H1 (cell line): ENCODE data around the gene OR10A6. TPM values are rescaled to one million over a fixed set of nuclear protein-coding genes. Genes with fewer than 3 reads are reported as not detected.

Experiments used
- CTCF ChIA-PET: fragments of 300-600 bp; sonication (Branson Sonifier 250); formaldehyde crosslinking; loops from one replicate; lab custom pipeline; 2021; ENCODE audit not compliant: partially characterized antibody; lab: Charles Lee
- POLR2A ChIA-PET: fragments of 300-600 bp; sonication (Branson Sonifier 250); formaldehyde crosslinking; loops from one replicate; lab custom pipeline; 2021; ENCODE audit warnings: inconsistent platforms; ENCODE audit not compliant: partially characterized antibody; lab: Charles Lee
- DNase-seq, 2 experiments: peaks; one replicate each; pipeline versions ENCODE4 v3.0.0 to v3.0.0-alpha.2; 2010 to 2022; ENCODE audit warnings: low spot score in 2 of 2, low read depth in 1 of 2, mixed read lengths in 1 of 2
- FAIRE-seq: peaks from 2 replicates; lab custom pipeline; 2011; peaks lifted over from hg19 to GRCh38; lab: Jason Lieb, UNC
- H2AFZ ChIP-seq: 2 replicates; pipeline ENCODE4 v1.8.1; 2012; ENCODE audit warnings: low read length, inconsistent platforms
- H2AK5ac ChIP-seq: 2 replicates; pipeline ENCODE4 v1.6.1; 2013; ENCODE audit warnings: low read depth, low read length
- H2BK120ac ChIP-seq: replicated peaks from 2 replicates; pipeline ENCODE3; 2013; ENCODE audit warnings: low read depth, low read length, inconsistent platforms
- H2BK12ac ChIP-seq: 2 replicates; pipeline ENCODE4 v1.6.1; 2013; ENCODE audit warnings: low read depth, low read length
- H2BK15ac ChIP-seq: 2 replicates; pipeline ENCODE4 v1.6.1; 2013; ENCODE audit warnings: low read length
- H2BK20ac ChIP-seq: 2 replicates; pipeline ENCODE4 v1.6.1; 2013; ENCODE audit warnings: low read length
- H2BK5ac ChIP-seq: 2 replicates; pipeline ENCODE4 v1.6.1; 2013; ENCODE audit warnings: low read depth, low read length
- H3K14ac ChIP-seq: 2 replicates; pipeline ENCODE4 v1.6.1; 2013; ENCODE audit warnings: inconsistent platforms; ENCODE audit not compliant: insufficient read length
- H3K18ac ChIP-seq: 2 replicates; pipeline ENCODE4 v1.6.1; 2013; ENCODE audit warnings: low read length; ENCODE audit errors: extremely low read depth
- H3K23ac ChIP-seq: 2 replicates; pipeline ENCODE4 v1.6.1; 2013; ENCODE audit warnings: inconsistent platforms; ENCODE audit not compliant: insufficient read length
- H3K23me2 ChIP-seq: 2 replicates; pipeline ENCODE4 v1.6.1; 2013; ENCODE audit warnings: low read depth, low read length
- H3K27ac ChIP-seq: 2 replicates; pipeline ENCODE4 v1.6.1; 2011; ENCODE audit warnings: low read depth, low read length, inconsistent platforms
- H3K27me3 ChIP-seq, 4 experiments: replicated peaks in 1 of 4; 1 replicate in 1 of 4; 2 replicates in 3 of 4; pipeline versions ENCODE4 v1.6.1 to v1.8.1; 2011 to 2013; ENCODE audit warnings: low read length in 3 of 4, mild to moderate bottlenecking in 3 of 4, inconsistent platforms in 2 of 4, mixed read lengths in 2 of 4, moderate library complexity in 1 of 4; ENCODE audit not compliant: control insufficient read depth in 3 of 4, insufficient read depth in 3 of 4; ENCODE audit errors: extremely low read depth in 1 of 4
- H3K36me3 ChIP-seq, 4 experiments: 2 replicates each; pipeline versions ENCODE4 v1.6.1 to v1.8.1; 2011 to 2013; ENCODE audit warnings: mild to moderate bottlenecking in 4 of 4, low read length in 3 of 4, moderate library complexity in 2 of 4, control low read depth in 1 of 4, inconsistent platforms in 1 of 4; ENCODE audit not compliant: insufficient read depth in 4 of 4, control insufficient read depth in 2 of 4
- H3K4ac ChIP-seq: replicated peaks from 2 replicates; pipeline ENCODE3; 2013; ENCODE audit warnings: low read length, low read depth, mixed read lengths, inconsistent platforms; ENCODE audit not compliant: insufficient read length
- H3K4me1 ChIP-seq, 4 experiments: replicated peaks in 1 of 4; 1 replicate in 1 of 4; 2 replicates in 3 of 4; pipeline versions ENCODE4 v1.6.1 to v1.8.1; 2011 to 2013; ENCODE audit warnings: low read length in 3 of 4, inconsistent platforms in 2 of 4, mixed read lengths in 1 of 4; ENCODE audit not compliant: insufficient read depth in 4 of 4, control insufficient read depth in 3 of 4
- H3K4me2 ChIP-seq, 2 experiments: 2 replicates each; pipeline versions ENCODE4 v1.6.1 to v1.8.1; 2011 to 2013; ENCODE audit warnings: low read depth in 2 of 2, low read length in 2 of 2, control low read depth in 1 of 2, inconsistent platforms in 1 of 2, mild to moderate bottlenecking in 1 of 2; ENCODE audit not compliant: insufficient read depth in 1 of 2
- H3K4me3 ChIP-seq, 4 experiments: fragments of 200-600, 300-600 bp in 1 of 4; sonication (generic), shearing (Covaris generic), sonication (Bioruptor Twin) in 1 of 4; 2 replicates each; pipeline versions ENCODE4 v1.5.1 to v1.8.1; 2011 to 2016; ENCODE audit warnings: low read length in 4 of 4, low read depth in 3 of 4, control low read depth in 2 of 4, inconsistent platforms in 2 of 4, mild to moderate bottlenecking in 2 of 4, mixed read lengths in 1 of 4, moderate library complexity in 1 of 4; ENCODE audit not compliant: insufficient read depth in 2 of 4; ENCODE audit errors: extremely low read depth in 1 of 4
- H3K56ac ChIP-seq: replicated peaks from 2 replicates; pipeline ENCODE3; 2013; ENCODE audit warnings: low read depth, mild to moderate bottlenecking, mixed read lengths, low read length, inconsistent platforms; ENCODE audit not compliant: insufficient read length
- H3K79me1 ChIP-seq: 2 replicates; pipeline ENCODE4 v1.6.1; 2013; ENCODE audit warnings: low read depth, low read length, control low read depth
- H3K79me2 ChIP-seq, 2 experiments: 2 replicates each; pipeline versions ENCODE4 v1.6.1 to v1.8.1; 2012 to 2013; ENCODE audit warnings: low read length in 2 of 2, mild to moderate bottlenecking in 2 of 2, inconsistent platforms in 1 of 2; ENCODE audit not compliant: insufficient read depth in 2 of 2, control insufficient read depth in 1 of 2
- H3K9ac ChIP-seq, 4 experiments: replicated peaks in 1 of 4; 1 replicate in 1 of 4; 2 replicates in 3 of 4; pipeline versions ENCODE4 v1.6.1 to v1.8.1; 2011 to 2013; ENCODE audit warnings: low read depth in 3 of 4, low read length in 3 of 4, control low read depth in 2 of 4, mild to moderate bottlenecking in 2 of 4, moderate library complexity in 2 of 4, inconsistent platforms in 1 of 4; ENCODE audit errors: extremely low read depth in 1 of 4
- H3K9me3 ChIP-seq, 2 experiments: 2 replicates each; pipeline versions ENCODE4 v1.6.1 to v1.8.1; 2012 to 2013; ENCODE audit warnings: mild to moderate bottlenecking in 2 of 2, moderate library complexity in 2 of 2, control low read depth in 1 of 2, inconsistent platforms in 1 of 2, low read depth in 1 of 2, low read length in 1 of 2, mixed read lengths in 1 of 2; ENCODE audit not compliant: insufficient read depth in 2 of 2
- H4K20me1 ChIP-seq, 2 experiments: replicated peaks in 1 of 2; 2 replicates each; pipeline versions ENCODE3 to v1.8.1; 2011 to 2013; ENCODE audit warnings: inconsistent platforms in 2 of 2, low read length in 2 of 2, mild to moderate bottlenecking in 1 of 2; ENCODE audit not compliant: insufficient read depth in 2 of 2, control insufficient read depth in 1 of 2
- H4K5ac ChIP-seq: 2 replicates; pipeline ENCODE4 v1.6.1; 2013; ENCODE audit warnings: low read length, low read depth, mixed read lengths, inconsistent platforms; ENCODE audit not compliant: insufficient read length
- H4K8ac ChIP-seq: 2 replicates; pipeline ENCODE4 v1.8.0; 2013; ENCODE audit warnings: mild to moderate bottlenecking, moderate library complexity, low read length, inconsistent platforms; ENCODE audit not compliant: insufficient read depth; ENCODE audit errors: extremely low read depth
- H4K91ac ChIP-seq: replicated peaks from 2 replicates; pipeline ENCODE3; 2013; ENCODE audit warnings: low read length, mixed read lengths, inconsistent platforms; ENCODE audit not compliant: insufficient read length
- CBX5 ChIP-seq: fragments of 300-800, 300-1000 bp; sonication (generic); IDR thresholded peaks from 2 replicates; pipeline ENCODE4 v1.7.1; 2016; ENCODE audit warnings: antibody characterized with exemption, low read length, low read depth
- EGR1 ChIP-seq: IDR thresholded peaks from 2 replicates; pipeline ENCODE4 v1.6.1; 2011; ENCODE audit warnings: low read depth, low read length, borderline replicate concordance
- MAFK ChIP-seq: IDR thresholded peaks from 2 replicates; pipeline ENCODE4 v1.6.1; 2012; ENCODE audit warnings: low read depth, mild to moderate bottlenecking, improper control_type of control experiment, low read length
- MAX ChIP-seq: IDR thresholded peaks from 2 replicates; pipeline ENCODE4 v1.6.1; 2012; ENCODE audit warnings: inconsistent platforms
- POU5F1 ChIP-seq: IDR thresholded peaks from 2 replicates; pipeline ENCODE4 v1.6.1; 2011; ENCODE audit warnings: low read depth, mild to moderate bottlenecking, low read length, moderate library complexity
- TAF7 ChIP-seq: optimal IDR thresholded peaks from 2 replicates; pipeline ENCODE3; 2011; ENCODE audit warnings: low read depth, mild to moderate bottlenecking, inconsistent platforms, low read length, moderate library complexity, borderline replicate concordance
- TEAD4 ChIP-seq: IDR thresholded peaks from 2 replicates; pipeline ENCODE4 v1.6.1; 2012; ENCODE audit warnings: low read depth, low read length, inconsistent platforms, mixed read lengths
- YY1 ChIP-seq: IDR thresholded peaks from 2 replicates; pipeline ENCODE4 v1.6.1; 2011; ENCODE audit warnings: low read depth, mild to moderate bottlenecking, low read length
- WGBS, 2 experiments: shearing (Covaris generic) in 1 of 2; methylation state at CpG; one replicate each; pipeline versions ENCODE4 v1.1.6 to v1.1.7; 2013 to 2015; ENCODE audit warnings: low lambda C conversion rate in 2 of 2, mixed read lengths in 2 of 2, inconsistent platforms in 1 of 2, low coverage in 1 of 2, missing lambda C conversion rate in 1 of 2; ENCODE audit not compliant: insufficient replicate concordance in 2 of 2, insufficient coverage in 1 of 2, insufficient read length in 1 of 2; ENCODE audit errors: extremely low coverage in 1 of 2, missing lambda C conversion rate in 1 of 2; 5-methylcytosine and 5-hydroxymethylcytosine counted together
- polyA plus RNA-seq, 7 experiments: library from polyadenylated mRNA; depleted of rRNA in 3 of 7; stranded (reverse) in 5 of 7; unstranded in 2 of 7; fragments of >200 nt in 5 of 7; fragments of 200-250 nt in 2 of 7; gene quantifications; 1 replicate in 5 of 7; 2 replicates in 1 of 7; 4 replicates in 1 of 7; pipeline versions ENCODE4 v1.2.1 to v1.2.3, GENCODE V29; 2011 to 2013; ENCODE audit warnings: missing spikeins in 2 of 7, mixed read lengths in 2 of 7
- total RNA-seq: library from RNA; stranded (reverse); fragmentation: NEBNext Ultra II Directional; extraction: Animal tissue kit (Norgen Biotek cat#: 25700); gene quantifications from 2 replicates; pipeline ENCODE4 v1.2.1, GENCODE V29; 2021

OR10A6 gene
- total and polyA plus RNA-seq, 2 of the 8 experiments (the other 6 are each of a cell fraction or from before 2014, with no cell fraction given): not detected

DNA sequence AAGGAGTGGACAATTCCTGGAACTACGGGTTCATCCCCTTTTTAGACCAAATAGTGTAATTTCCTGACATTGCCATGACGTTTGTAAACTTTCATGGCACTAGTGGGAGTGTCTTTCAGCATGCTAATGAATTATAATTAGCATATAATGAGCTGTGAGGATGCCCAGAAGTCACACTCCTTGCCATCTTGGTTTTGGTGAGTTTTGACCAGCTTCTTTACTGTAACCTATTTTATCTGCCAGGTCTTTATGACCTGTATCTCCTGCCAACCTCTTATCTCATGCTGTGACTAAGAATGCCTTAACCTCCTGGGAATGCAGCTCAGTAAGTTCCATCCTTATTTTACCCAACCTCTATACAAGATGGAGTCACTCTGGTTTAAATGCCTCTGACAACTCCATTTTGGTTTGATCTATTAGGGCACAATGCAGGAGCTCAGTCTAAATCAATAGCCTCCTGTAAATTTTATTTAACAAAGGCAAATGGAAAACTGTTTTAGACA lies 20.7 kb downstream of the OR10A6 start:
- H2BK120ac ChIP-seq: peak overlapping the region; percentile 54
- no peaks in the 10 kb centered on the region for H3K79me2 ChIP-seq
- H3K4me1 ChIP-seq: peaks cover 4 to 15% (median 11%) of the 10 kb centered on the region in 4 experiments; a peak in 6 of 7 replicates
- no peak overlapping the region for H3K56ac ChIP-seq
- H3K9ac ChIP-seq: no peak overlapping the region
- no peaks in the 10 kb centered on the region for H3K23me2 ChIP-seq
- H3K4ac ChIP-seq: no peak overlapping the region
- H4K8ac ChIP-seq: no peak overlapping the region
- H4K5ac ChIP-seq: no peak overlapping the region
- H4K20me1 ChIP-seq: no peaks in the 10 kb centered on the region
- H3K4me2 ChIP-seq: no peak overlapping the region
- DNase-seq: no peak
- CTCF ChIA-PET: interaction anchor here (1.2 to 4.4 kb wide), 4 partner anchors 11 to 79 kb away, joined by 5 to 27 read pairs (median 18); partner anchors contain the start of gene EIF3F
- H3K23ac ChIP-seq: no peak overlapping the region
- no peak overlapping the region for H2BK15ac ChIP-seq
- POLR2A ChIA-PET: interaction anchor here (0.8 to 2.3 kb wide), 4 partner anchors 8 to 79 kb away, joined by 3 to 7 read pairs (median 4); partner anchors contain the start of gene EIF3F
- no peaks in the 10 kb centered on the region for H3K36me3 ChIP-seq
- H3K79me1 ChIP-seq: no peaks in the 10 kb centered on the region
- H2AFZ ChIP-seq: no peak overlapping the region
- H4K91ac ChIP-seq: no peak overlapping the region
- no peak overlapping the region for H3K4me3 ChIP-seq
- FAIRE-seq: peak; percentile 52
- H2BK12ac ChIP-seq: 0 out of 2 replicates have a peak overlapping the region, but pooled peaks have one; percentile 12
- no peaks in the 10 kb centered on the region for H3K9me3 ChIP-seq
- no peak overlapping the region for H3K27ac ChIP-seq
- TF ChIP-seq TAF7: no peak
- TF ChIP-seq YY1: peak; percentile 57; the same call in 1 of the 2 replicates
- TF ChIP-seq MAX: no peak
- no peak for TF ChIP-seq POU5F1
- TF ChIP-seq EGR1: no peak
- peak; percentile 39; the same call in 1 of the 2 replicates for TF ChIP-seq TEAD4
- no peak for TF ChIP-seq CBX5
- TF ChIP-seq MAFK: no peak
- H3K27me3 ChIP-seq: no peaks in the 10 kb centered on the region
- 50% methylated on average over 2 of the region's 2 CpGs; no CpG with 5 or more reads in 1 of the 2 experiments for WGBS, 2 experiments
- no peak overlapping the region for H3K14ac ChIP-seq
- H2AK5ac ChIP-seq: peak overlapping the region; percentile 68; the same call in 1 of the 2 replicates
- peak overlapping the region; percentile 5; the same call in 1 of the 2 replicates for H2BK20ac ChIP-seq
- H3K18ac ChIP-seq: 0 out of 2 replicates have a peak overlapping the region, but pooled peaks have one; percentile 34
- peak overlapping the region; percentile 41; the same call in 1 of the 2 replicates for H2BK5ac ChIP-seq
